ENCODE measurements around the gene SMCO2.

The SMCO2 gene

GRCh38 chr12:27547592-27547991 is 101.1 kb downstream of the SMCO2 start:
- Histone ChIP-seq H3K4me3 (ENCODE audit: low read depth, low read length) (no peak overlapping the region), H3K9me3 (ENCODE audit: severe bottlenecking) (no peaks in the 10 kb centered on the region), H3K36me3 (no peaks in the 10 kb centered on the region), H3K27ac (no peak overlapping the region), H3K27me3 (ENCODE audit: insufficient read depth, low read depth, severe bottlenecking) (no peaks in the 10 kb centered on the region)
- DNase-seq: no peak
- TF ChIP-seq CTCF (IDR thresholded peaks at IDR 0.05; ENCODE audit: low read depth, low read length): no peak

GRCh38 chr12:27548301-27549199 is 102.0 kb downstream of the SMCO2 start:
- no peak for TF ChIP-seq CTCF (IDR thresholded peaks at IDR 0.05; ENCODE audit: low read depth, low read length)
- no peaks in the 10 kb centered on the region for H3K27me3 ChIP-seq (ENCODE audit: insufficient read depth, low read depth, severe bottlenecking)
- no peak overlapping the region for H3K4me3 ChIP-seq (ENCODE audit: low read depth, low read length)
- no peak overlapping the region for H3K27ac ChIP-seq
- no peak for DNase-seq
- H3K36me3 ChIP-seq: no peaks in the 10 kb centered on the region
- no peaks in the 10 kb centered on the region for H3K9me3 ChIP-seq (ENCODE audit: severe bottlenecking)

GRCh38 chr12:27549236-27549800 is 102.8 kb downstream of the SMCO2 start:
- no peaks in the 10 kb centered on the region for H3K9me3 ChIP-seq (ENCODE audit: severe bottlenecking)
- DNase-seq: no peak
- no peak overlapping the region for H3K27ac ChIP-seq
- no peak overlapping the region for H3K4me3 ChIP-seq (ENCODE audit: low read depth, low read length)
- H3K27me3 ChIP-seq (ENCODE audit: insufficient read depth, low read depth, severe bottlenecking): no peaks in the 10 kb centered on the region
- TF ChIP-seq CTCF (IDR thresholded peaks at IDR 0.05; ENCODE audit: low read depth, low read length): no peak
- no peaks in the 10 kb centered on the region for H3K36me3 ChIP-seq

- Histone ChIP-seq H3K36me3 (no peaks in the 10 kb centered on the region), H3K27ac (no peak overlapping the region), H3K9me3 (ENCODE audit: severe bottlenecking) (no peaks in the 10 kb centered on the region), H3K4me3 (ENCODE audit: low read depth, low read length) (no peak overlapping the region), H3K27me3 (ENCODE audit: insufficient read depth, low read depth, severe bottlenecking) (no peaks in the 10 kb centered on the region)
- no peak for TF ChIP-seq CTCF (IDR thresholded peaks at IDR 0.05; ENCODE audit: low read depth, low read length)
- no peak for DNase-seq
Observed at GRCh38 chr12:27549801-27550652, 103.5 kb downstream of the SMCO2 start.

- no peak for DNase-seq
- no peaks in the 10 kb centered on the region for H3K36me3 ChIP-seq
Observed at GRCh38 chr12:27550653-27550975, 104.1 kb downstream of the SMCO2 start.

More at GRCh38 chr12:27550653-27550975, 104.1 kb downstream of the SMCO2 start:
- TF ChIP-seq CTCF (IDR thresholded peaks at IDR 0.05; ENCODE audit: low read depth, low read length): no peak
- H3K27ac ChIP-seq: no peak overlapping the region
- no peaks in the 10 kb centered on the region for H3K27me3 ChIP-seq (ENCODE audit: insufficient read depth, low read depth, severe bottlenecking)
- no peaks in the 10 kb centered on the region for H3K9me3 ChIP-seq (ENCODE audit: severe bottlenecking)
- H3K4me3 ChIP-seq (ENCODE audit: low read depth, low read length): no peak overlapping the region
